Upper lobe of right lung (tissue), 1 donor: Measurements from ENCODE around the gene NUTM2F. TPM values are rescaled to one million over a fixed set of nuclear protein-coding genes. Genes with fewer than 3 reads are reported as not detected.
"Not testable (repeated sequence)": the region's sequence is repeated elsewhere in the genome, so short reads cannot be mapped to it uniquely, and the experiment has no call there.

Source experiments
- ATAC-seq: fragments of 200-7000 bp; cut with Tn5 transposase; one replicate; pipeline ENCODE4 v1.9.1; 2020; ENCODE audit warnings: mild to moderate bottlenecking, moderate library complexity
- DNase-seq: peaks from one replicate; pipeline ENCODE4 v3.0.0-alpha.2; 2020
- H3K27ac ChIP-seq: fragments of 200-600 bp; one replicate; pipeline ENCODE4 v1.8.0; 2022
- H3K27me3 ChIP-seq: fragments of 200-600 bp; one replicate; pipeline ENCODE4 v1.8.0; 2022; ENCODE audit warnings: mild to moderate bottlenecking
- H3K36me3 ChIP-seq: fragments of 200-600 bp; one replicate; pipeline ENCODE4 v1.8.0; 2022
- H3K4me1 ChIP-seq: fragments of 200-600 bp; one replicate; pipeline ENCODE4 v1.8.0; 2022
- H3K4me3 ChIP-seq: fragments of 200-600 bp; one replicate; pipeline ENCODE4 v1.8.0; 2022; ENCODE audit warnings: mild to moderate bottlenecking
- H3K9me3 ChIP-seq: fragments of 200-600 bp; one replicate; pipeline ENCODE4 v1.8.0; 2022
- intact Hi-C: fragments of 100-400 bp; cut with DNase I; formaldehyde crosslinking; loops from one replicate; pipeline ENCODE4 v1.11.0; 2022
- total RNA-seq: library from RNA; stranded (reverse); fragmentation: NEBNext Ultra II Directional; extraction: Animal tissue kit (Norgen Biotek cat#: 25700); gene quantifications from one replicate; pipeline ENCODE4 v1.2.1, GENCODE V29; 2021
- TF ChIP-seq, protein P1 (sequence below): fragments of 200-600 bp; IDR thresholded peaks from one replicate; pipeline ENCODE4 v1.8.0; 2022; ENCODE audit warnings: antibody characterized with exemption
- donor health status: DM: no; HTN: yes; CAD: no; lungs with severe emphysema.

NUTM2F gene
- total RNA-seq, 1 donor from 2014 or later: not detected

DNA sequence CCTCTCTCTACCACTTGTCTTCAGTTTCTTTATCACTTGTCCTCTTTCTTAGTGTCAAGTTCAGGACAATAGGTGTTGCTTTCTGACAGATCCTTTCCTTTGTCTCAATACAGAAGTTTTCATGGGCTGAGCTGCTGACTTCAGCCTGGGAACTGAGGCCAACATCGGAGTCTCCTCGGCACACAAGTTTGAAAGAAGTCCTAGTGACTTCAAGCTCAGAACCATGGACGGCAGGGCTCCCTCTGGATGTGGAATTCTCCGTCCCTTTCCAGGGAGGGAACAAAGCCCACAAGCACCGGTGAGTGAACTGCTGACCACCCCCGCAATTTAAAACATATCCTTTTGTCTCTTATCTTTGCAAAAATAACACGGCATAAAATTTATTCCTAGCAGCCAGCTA, 10.3 kb upstream of the NUTM2F start:
- H3K27me3 ChIP-seq, ATAC-seq, H3K4me1 ChIP-seq, intact Hi-C loops, H3K9me3 ChIP-seq, H3K27ac ChIP-seq, H3K36me3 ChIP-seq, H3K4me3 ChIP-seq, DNase-seq: not testable (repeated sequence)

DNA sequence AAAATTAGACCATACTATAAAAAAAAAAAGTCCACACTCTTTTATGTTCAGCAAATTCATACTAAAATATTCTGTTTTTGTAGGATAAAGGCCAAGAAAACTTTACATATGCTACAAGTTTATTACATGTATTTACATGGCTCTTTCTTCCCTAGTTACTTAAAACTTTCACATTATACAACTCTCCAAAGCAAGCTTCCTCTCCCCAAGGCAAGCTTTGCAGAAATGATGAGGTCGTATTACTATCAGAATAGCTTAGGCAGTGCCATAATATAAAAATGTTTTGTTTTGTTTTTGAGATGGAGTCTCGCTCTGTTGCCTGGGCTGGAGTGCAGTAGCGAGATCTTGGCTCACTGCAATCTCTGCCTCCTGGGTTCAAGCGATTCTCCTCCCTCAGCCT, 8.0 kb upstream of the NUTM2F start:
- intact Hi-C loops, DNase-seq, H3K4me1 ChIP-seq, H3K27me3 ChIP-seq, H3K9me3 ChIP-seq, H3K36me3 ChIP-seq, ATAC-seq, H3K4me3 ChIP-seq, H3K27ac ChIP-seq: not testable (repeated sequence)

DNA sequence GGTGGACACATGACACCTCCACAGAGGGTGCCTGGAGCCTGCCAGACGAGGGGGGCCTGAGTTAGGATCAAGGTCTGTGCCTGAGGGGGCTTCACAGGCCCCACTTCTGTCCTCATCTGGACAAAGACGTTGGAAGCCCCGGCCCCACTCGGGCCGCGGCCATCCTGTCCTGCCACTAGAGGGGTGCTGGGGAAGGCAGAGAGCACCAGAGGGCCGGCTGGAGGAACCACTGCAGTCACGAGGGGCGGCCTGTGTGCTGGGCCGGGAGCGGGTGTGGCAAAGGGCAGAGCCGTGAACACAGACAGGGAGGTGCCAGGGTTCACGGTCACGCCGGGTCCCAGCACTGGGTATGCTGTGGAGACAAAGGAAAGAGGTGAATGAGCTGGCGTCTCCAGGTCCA, 2.9 kb downstream of the NUTM2F start:
- ATAC-seq: peak; percentile 63
- H3K4me1 ChIP-seq, H3K27ac ChIP-seq, H3K36me3 ChIP-seq, H3K27me3 ChIP-seq, intact Hi-C loops, H3K4me3 ChIP-seq, H3K9me3 ChIP-seq, DNase-seq: not testable (repeated sequence)

DNA sequence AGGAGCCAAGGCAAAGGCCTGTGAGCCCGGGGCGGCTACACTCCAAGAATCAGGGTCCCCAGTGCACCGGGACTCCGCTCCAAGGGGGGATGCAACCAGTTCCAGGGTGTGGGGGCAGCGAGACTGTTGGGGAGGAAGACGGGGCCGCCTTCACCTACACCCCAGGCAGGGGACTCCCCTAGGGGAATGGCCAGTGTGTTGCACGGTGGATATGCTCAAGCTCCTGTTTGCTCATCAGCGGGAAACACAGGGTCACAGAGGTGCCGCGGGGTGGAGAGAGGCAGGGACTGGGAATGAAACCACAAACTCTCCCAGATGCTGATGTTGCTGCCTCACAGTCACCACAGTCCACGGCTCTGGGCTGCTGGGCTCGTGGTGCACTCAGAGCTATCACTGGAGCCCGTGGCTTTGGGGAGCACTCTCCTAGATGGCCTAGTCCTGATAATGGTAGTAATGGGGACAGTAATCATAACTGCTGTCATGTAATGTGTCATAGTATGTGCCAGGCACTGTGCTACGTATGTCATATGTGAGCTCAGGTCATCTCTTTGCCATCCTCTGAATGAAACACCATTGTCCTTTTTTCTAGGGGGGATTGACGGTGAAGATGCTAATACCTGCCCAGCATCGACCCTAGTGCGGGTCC, 5.2 kb downstream of the NUTM2F start:
- H3K27ac ChIP-seq, H3K36me3 ChIP-seq, ATAC-seq, DNase-seq, H3K27me3 ChIP-seq, H3K4me3 ChIP-seq, intact Hi-C loops, H3K9me3 ChIP-seq, H3K4me1 ChIP-seq: not testable (repeated sequence)

DNA sequence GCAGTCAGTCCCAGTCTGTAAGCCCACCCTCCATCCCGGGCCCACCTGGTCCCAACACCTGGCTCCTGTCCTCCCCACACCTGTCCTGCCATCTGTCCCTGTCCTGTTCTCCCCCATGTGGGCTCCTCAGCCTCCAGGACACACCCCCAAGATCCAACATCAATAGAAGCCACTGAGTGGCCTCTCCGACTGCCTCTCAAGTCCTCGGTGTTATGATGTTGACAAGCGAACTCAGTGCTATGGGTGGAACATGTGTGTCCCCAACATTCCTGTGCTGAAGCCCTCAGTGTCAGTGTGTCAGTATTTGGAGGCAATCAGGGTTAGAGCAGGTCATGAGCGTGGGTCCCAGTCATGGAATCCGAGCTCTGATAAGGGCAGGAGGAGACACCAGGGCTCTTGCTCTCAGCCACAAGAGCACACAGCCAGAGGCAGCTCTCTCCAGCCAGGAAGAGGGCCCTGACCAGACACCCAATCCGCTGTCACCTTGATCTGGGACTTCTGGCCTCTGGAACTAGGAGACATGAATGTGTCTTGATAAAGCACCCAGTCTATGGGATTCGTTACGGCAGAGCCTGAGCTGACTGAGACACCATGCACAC, 6.0 kb downstream of the NUTM2F start:
- DNase-seq, H3K4me1 ChIP-seq, H3K36me3 ChIP-seq, H3K4me3 ChIP-seq, ATAC-seq, H3K27ac ChIP-seq, intact Hi-C loops, H3K27me3 ChIP-seq, H3K9me3 ChIP-seq: not testable (repeated sequence)

DNA sequence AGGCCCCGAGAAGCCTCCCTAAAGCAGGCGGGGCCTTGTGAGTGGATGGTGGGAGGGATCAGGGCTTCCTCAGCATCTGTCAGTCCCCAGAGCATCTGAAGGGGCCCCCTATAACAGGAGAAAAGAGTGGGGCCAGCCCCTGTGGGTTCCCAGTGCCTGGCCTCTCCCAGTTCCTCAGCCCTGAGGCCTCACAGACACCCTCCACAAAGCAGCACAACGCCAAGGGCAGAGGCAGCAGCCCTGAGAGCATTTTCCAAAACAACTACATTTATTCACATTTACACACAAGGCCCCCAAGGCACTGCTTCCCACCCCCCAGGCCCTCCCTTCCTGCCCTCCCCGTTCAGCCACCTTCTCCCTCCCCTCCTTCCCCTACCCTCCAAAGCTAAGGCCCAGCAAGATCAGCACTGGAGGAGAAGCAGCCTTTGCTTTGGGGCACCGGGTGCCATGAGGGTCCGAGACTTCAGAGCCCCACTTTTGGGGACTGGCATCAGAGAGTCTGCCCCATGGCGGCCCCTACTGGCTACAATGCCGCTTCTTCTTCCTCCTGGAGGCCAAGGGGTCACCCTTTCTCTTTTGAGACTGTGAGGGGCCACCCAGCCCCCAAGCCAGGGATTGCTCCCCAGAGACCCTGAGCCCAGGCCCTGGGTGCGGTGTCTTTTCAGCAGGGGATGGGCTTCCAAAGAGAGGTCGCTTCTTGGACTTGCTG, 10.3 kb downstream of the NUTM2F start:
- H3K4me1 ChIP-seq, DNase-seq, H3K9me3 ChIP-seq, H3K27ac ChIP-seq, H3K36me3 ChIP-seq, H3K4me3 ChIP-seq, ATAC-seq, H3K27me3 ChIP-seq, intact Hi-C loops: not testable (repeated sequence)

DNA sequence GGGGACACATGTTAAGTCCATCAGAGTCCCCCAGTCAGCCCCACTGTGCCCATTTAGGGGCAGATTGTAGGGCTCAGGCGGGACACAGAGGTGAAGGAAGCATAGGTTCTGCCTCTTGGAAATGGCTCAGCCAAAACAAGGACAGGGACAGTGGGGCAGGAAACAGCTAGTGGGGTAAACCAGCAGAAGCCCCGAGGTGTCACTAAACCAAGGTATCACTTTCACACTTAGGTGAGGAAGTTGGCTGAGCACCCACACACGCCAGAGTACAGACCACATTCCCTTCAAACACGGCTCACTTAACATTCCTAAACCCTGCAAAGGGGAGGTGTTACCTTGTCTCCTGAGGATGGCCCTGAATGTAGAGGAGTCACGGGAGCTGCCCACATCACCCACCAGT, 12.2 kb downstream of the NUTM2F start:
- H3K27ac ChIP-seq, H3K4me1 ChIP-seq, H3K4me3 ChIP-seq, intact Hi-C loops, DNase-seq, ATAC-seq, H3K27me3 ChIP-seq, H3K9me3 ChIP-seq, H3K36me3 ChIP-seq: not testable (repeated sequence)

DNA sequence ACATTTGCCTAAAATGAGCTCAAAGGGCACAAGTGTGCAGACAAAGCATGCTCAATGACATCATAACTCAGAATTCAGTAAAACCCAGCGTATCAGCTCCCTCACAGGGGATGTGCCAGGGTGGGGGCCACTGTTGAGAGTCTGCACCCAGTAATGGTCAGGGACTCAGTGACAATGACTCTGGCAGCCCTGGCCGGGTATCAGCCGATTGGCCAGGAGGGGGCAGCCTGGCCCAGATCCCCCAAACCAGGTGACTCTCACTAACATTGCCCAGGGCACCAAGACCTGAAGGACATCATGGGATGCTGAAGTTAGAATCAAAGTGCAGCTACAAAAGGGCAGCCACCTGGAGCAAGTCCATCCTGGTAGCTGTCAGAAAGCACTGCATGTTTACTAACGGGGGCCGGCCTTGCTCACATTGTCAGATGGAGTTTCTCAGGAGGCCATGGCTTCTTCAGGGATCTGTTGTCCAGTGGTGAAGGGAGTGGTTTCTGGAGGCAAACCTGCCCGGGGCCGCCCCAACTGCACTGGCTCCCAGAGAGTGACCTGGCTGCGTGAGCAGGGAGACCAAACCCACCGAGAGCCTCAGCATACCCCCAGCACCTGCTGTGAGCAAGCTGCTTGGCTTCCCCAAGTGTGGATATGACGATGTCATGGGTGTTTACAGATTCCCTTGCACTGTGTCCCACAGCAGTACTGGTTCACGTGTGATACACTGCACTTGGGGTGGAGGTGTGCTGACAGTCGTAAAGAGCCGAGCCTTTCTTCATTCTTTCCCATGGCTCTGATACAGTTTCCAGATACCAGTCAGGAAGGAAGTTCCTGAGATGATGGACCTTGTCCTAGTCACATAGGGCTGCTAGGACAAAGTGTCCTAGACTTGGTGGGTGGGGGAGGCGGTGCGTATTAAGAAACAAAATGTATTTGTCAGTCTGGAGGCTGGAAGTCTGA, 13.1 kb downstream of the NUTM2F start:
- H3K9me3 ChIP-seq, intact Hi-C loops, DNase-seq, H3K4me1 ChIP-seq, H3K4me3 ChIP-seq, H3K27ac ChIP-seq, H3K27me3 ChIP-seq, H3K36me3 ChIP-seq: not testable (repeated sequence)
- peak; percentile 75 for ATAC-seq

DNA sequence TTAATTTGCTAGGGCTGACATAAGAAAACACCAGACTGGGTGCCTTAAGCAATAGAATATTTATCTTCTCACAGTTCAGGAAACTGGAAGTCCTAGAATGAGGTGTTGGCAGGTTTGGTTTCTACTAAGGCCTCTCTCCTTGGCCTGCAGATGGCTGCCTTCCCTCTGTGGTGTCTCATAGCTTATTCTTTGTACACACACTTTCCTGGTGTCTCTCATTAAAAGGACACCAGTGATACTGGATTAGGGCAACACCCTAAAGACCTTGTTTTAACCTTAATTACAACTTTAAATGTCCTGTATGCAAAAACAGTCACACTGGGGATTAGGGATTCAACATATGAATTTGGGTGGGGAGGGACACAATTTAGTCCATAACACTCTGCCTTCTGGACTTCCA, 25.1 kb downstream of the NUTM2F start:
- Histone ChIP-seq H3K27me3 (no peaks in the 10 kb centered on the region), H3K36me3 (no peaks in the 10 kb centered on the region), H3K4me1 (no peaks in the 10 kb centered on the region), H3K27ac (no peak overlapping the region), H3K9me3 (no peaks in the 10 kb centered on the region), H3K4me3 (no peak overlapping the region)
- no peak for DNase-seq
- intact Hi-C loops: no loop called here
- TF ChIP-seq, protein P1, sequence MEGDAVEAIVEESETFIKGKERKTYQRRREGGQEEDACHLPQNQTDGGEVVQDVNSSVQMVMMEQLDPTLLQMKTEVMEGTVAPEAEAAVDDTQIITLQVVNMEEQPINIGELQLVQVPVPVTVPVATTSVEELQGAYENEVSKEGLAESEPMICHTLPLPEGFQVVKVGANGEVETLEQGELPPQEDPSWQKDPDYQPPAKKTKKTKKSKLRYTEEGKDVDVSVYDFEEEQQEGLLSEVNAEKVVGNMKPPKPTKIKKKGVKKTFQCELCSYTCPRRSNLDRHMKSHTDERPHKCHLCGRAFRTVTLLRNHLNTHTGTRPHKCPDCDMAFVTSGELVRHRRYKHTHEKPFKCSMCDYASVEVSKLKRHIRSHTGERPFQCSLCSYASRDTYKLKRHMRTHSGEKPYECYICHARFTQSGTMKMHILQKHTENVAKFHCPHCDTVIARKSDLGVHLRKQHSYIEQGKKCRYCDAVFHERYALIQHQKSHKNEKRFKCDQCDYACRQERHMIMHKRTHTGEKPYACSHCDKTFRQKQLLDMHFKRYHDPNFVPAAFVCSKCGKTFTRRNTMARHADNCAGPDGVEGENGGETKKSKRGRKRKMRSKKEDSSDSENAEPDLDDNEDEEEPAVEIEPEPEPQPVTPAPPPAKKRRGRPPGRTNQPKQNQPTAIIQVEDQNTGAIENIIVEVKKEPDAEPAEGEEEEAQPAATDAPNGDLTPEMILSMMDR: no peak
- ATAC-seq: no peak
